OCI-LY1 (cell line): Measurements from ENCODE around the gene SLC31A1.

Experiments
- EZH2 ChIP-seq: fragments of 200-600 bp; sonication (generic), shearing (Covaris generic); IDR thresholded peaks from 2 replicates; pipeline ENCODE4 v1.8.0; 2017; ENCODE audit warnings: borderline replicate concordance, mixed run types, mild to moderate bottlenecking, antibody characterized with exemption, low read length, moderate library complexity, mixed read lengths
- TF ChIP-seq, protein P1 (sequence below): fragments of 200-600 bp; sonication (generic), shearing (Covaris generic); IDR thresholded peaks from 2 replicates; pipeline ENCODE4 v1.5.1; 2017; ENCODE audit warnings: mild to moderate bottlenecking, antibody characterized with exemption, low read length, moderate library complexity, mixed read lengths

DNA sequence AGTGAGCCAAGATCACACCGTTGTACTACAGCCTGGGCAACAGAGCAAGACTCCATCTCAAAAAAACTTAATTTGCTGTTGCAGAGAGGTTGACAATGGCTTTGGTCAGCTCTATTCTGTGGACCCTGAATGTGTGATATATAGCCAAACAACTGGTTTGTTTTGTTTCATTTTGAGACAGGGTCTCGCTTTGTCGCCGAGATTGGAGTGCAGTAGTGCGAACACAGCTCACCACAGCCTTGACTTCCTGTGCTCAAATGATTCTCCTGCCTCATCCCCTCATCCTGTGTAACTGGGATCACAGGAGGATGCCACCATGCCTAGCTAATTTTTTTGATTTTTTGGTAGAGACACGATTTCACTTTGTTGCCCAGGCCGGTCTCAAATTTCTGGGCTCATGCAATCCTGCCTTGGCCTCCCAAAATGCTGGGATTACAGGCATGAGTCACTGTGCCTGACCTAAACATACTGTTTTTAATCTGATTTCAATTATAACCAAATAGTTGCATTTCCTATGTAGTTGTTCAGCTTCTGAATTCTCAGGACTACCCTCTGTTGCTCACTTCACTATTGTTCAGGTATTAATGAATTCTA lies 72.0 kb downstream of the SLC31A1 start:
- TF ChIP-seq, protein P1, sequence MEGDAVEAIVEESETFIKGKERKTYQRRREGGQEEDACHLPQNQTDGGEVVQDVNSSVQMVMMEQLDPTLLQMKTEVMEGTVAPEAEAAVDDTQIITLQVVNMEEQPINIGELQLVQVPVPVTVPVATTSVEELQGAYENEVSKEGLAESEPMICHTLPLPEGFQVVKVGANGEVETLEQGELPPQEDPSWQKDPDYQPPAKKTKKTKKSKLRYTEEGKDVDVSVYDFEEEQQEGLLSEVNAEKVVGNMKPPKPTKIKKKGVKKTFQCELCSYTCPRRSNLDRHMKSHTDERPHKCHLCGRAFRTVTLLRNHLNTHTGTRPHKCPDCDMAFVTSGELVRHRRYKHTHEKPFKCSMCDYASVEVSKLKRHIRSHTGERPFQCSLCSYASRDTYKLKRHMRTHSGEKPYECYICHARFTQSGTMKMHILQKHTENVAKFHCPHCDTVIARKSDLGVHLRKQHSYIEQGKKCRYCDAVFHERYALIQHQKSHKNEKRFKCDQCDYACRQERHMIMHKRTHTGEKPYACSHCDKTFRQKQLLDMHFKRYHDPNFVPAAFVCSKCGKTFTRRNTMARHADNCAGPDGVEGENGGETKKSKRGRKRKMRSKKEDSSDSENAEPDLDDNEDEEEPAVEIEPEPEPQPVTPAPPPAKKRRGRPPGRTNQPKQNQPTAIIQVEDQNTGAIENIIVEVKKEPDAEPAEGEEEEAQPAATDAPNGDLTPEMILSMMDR, result no peak
- TF ChIP-seq EZH2, result no peak
